NCI-H1417 (cell line): Measurements from ENCODE around the gene SHROOM3.
A peak's percentile ranks its signal among the peaks of the same experiment; 100 is the strongest.
"Not testable (repeated sequence)": the region's sequence is repeated elsewhere in the genome, so short reads cannot be mapped to it uniquely, and the experiment has no call there.

ENCODE experiments used
- DNase-seq, 3 experiments: peaks; one replicate each; lab custom pipeline; 2025; lab: John Stamatoyannopoulos, UW

SHROOM3 gene

DNA sequence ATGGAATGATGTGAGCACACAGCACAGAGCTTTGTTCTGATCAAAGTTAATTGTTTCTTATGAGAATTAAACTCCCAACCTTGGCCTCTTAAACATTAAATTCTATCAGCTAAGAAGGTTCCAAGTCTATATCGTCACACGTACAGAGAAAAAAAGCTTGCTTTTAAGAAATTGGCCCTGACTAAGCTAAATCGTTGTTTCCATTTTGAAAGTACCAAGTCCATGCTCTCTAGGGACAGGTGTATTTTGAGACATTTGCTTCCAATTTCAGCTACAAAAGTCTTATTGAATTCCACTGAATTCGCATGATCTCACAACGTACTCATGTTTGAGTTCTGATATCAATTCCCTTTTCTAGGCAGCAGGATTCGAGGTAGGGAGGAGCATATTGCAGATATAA lies 157.4 kb downstream of the SHROOM3 start:
- DNase-seq, result no peak

DNA sequence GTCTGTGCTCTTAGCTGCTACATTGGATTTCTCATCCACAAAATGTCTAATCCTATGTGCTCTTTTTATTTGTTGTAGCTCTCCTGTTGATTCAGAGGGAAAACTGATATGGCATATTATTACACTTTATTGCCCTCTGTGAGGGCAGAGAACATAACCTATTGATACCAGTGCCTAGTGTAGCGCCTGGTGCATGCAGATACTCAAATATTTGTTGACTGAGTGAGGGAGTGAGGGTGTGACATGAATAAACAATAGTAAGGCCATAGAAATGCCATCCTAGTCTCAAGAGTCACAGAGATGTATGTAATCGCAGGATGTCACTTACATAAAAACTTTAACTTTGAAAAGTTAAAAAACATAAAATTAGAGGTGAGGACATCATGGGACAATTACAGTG lies 159.1 kb downstream of the SHROOM3 start:
- peak in 1 of 3 experiments; percentile 23 for DNase-seq

- DNase-seq, result no peak
Measured at GRCh38 chr4:76595435-76595834, 160.4 kb downstream of the SHROOM3 start.

GRCh38 chr4:76596713-76597112 lies 161.7 kb downstream of the SHROOM3 start:
- no peak for DNase-seq

GRCh38 chr4:76597423-76597979 lies 162.5 kb downstream of the SHROOM3 start:
- DNase-seq, result no peak

GRCh38 chr4:76600447-76600846 lies 165.4 kb downstream of the SHROOM3 start:
- DNase-seq, result no peak

GRCh38 chr4:76601791-76602190 lies 166.8 kb downstream of the SHROOM3 start:
- no peak for DNase-seq

DNA sequence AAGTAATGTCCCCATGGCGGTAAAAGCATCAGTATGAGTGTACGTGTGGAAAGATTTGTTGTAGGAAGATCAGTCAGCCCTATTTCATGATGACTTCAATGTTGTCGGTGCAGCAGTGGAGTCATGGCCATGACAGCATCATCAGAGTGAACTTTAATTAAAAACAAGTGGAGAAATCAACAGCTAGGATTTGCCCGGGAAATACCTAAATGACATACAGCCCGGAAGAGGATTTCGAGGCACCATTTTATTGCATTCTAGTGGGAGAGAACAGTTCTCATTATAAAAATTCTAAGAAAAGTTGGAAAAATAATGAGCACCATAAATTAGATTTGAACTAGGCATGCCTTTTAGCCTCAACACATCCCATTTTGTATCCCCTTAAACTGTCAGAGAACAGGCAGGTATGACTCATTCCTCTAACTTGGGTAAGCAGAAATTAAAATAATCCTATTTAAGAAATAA lies 170.1 kb downstream of the SHROOM3 start:
- DNase-seq, result no peak

DNA sequence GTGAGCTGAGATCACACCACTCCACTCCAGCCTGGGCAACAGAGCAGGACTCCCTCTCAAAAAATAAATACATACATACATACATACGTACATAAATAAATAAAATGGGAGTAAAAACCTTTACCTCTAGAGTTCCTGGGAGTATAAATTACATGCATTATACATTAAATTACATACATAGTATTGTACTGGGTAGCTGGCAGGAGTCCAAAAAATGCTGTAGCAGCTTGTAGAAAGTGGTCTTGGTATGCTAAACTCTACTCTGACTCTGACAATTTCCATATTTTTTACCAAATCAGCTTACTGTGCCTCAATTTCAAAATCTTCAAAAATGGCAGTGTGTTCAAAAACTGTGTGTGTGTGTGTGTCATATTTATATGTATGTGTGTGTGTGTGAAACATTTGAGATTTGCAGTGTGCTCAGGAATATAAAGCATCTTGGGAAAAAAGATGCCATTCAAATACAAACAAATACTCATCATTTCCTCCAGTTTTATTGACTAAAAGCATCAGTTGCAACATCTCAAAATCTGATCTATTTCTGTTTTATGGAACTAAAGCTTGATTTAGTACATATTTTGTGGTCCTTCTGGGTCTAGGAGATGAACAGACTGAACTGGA lies 171.7 kb downstream of the SHROOM3 start:
- DNase-seq, result peak in 2 of 3 experiments; percentile 10 to 50

- no peak for DNase-seq
Measured at GRCh38 chr4:76607266-76607799, 172.3 kb downstream of the SHROOM3 start.

DNA sequence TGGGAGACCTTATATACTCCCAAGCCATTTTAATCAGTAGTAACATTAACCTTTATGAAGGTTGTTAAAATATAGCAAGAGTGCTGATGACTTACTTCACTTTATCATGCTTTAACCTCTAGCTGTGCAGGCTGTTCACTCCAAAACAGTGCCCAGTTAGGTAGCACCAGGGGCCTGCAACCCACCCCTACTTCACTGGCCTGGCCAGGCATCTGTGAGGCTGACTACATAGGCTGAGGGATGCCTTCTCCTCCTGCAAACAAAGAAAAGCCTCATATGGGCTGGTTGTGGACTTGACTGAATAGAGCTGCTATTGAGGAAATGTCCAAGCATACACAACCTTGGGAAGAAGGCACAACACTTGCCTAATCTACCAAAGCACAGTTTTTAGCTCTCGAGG lies 172.8 kb downstream of the SHROOM3 start:
- no peak for DNase-seq

GRCh38 chr4:76608549-76608948 lies 173.5 kb downstream of the SHROOM3 start:
- DNase-seq, result not testable (repeated sequence)

- DNase-seq, result no peak
Measured at GRCh38 chr4:76610751-76611547, 175.9 kb downstream of the SHROOM3 start.

- no peak for DNase-seq
Measured at GRCh38 chr4:76611616-76612207, 176.7 kb downstream of the SHROOM3 start.

DNA sequence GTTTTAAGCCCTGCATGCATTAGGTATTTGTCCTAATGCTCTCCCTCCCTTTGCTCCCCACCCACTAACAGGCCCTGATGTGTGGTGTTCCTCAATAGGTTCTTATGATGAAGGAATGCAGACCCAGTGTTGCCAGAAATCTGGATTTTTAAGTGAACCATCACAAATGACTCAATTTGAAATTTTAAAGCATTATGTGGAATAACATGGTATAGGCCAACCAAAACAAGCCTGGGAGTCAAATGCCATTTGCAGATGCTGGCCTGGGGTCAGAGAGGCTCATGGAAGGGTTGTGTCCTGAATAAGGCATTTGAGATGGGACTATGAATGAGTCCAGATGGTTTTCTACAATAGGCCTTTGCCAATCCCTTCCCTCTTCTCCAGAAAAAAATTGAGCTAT lies 179.6 kb downstream of the SHROOM3 start:
- no peak for DNase-seq

DNA sequence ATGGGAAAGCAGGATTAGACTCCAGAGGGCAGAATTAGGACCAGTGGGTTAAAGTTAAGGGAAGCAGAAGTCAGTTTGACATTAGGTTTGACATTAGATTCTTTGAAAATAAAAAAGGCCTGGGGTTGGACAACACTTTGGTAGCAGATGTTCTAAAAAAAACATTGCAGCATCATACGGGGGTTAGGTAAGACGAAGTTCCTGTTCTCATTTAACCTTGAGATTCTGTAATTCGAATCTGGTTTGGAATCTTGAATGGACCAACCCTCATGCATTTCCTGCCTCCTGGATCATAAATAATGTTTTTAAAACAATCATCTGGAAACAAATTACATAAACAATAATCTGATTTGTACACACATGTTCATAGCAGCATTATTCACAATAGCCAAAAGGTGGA lies 181.0 kb downstream of the SHROOM3 start:
- no peak for DNase-seq

GRCh38 chr4:76616526-76616925 lies 181.5 kb downstream of the SHROOM3 start:
- no peak for DNase-seq

- DNase-seq, result peak in 2 of 3 experiments; percentile 24 to 36
Measured at GRCh38 chr4:76620723-76621468, 185.9 kb downstream of the SHROOM3 start.

DNA sequence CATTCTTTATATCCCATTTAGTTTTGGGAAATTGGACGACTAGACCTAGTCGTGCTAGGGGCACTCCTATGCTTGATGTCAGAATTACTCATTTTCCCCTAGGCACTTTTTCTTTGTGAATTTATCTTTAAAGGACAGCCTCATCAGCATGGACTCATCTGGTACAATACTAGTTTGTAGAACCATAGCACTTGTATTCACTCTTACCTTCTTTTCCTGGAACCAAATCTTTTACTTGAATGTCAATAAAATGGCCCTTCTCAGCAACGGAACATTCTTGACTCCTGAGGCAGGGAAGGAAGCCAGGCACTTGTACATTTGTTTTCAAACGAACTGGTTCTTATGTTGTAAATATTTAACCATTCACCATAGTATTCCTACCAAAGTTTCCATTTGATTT lies 187.1 kb downstream of the SHROOM3 start:
- DNase-seq, result no peak

- no peak for DNase-seq
Measured at GRCh38 chr4:76622717-76623116, 187.7 kb downstream of the SHROOM3 start.

GRCh38 chr4:76623217-76624045 lies 188.4 kb downstream of the SHROOM3 start:
- no peak for DNase-seq
